CD14-positive monocyte (primary cell): ENCODE measurements around the gene NUDT9. TPM values are rescaled to one million over a fixed set of nuclear protein-coding genes. Genes with fewer than 3 reads are reported as not detected.

ENCODE experiments used
- DNase-seq, 3 donors: peaks; one replicate each; pipeline ENCODE4 v3.0.0-alpha.2; 2011 to 2022
- H2AFZ ChIP-seq: 2 replicates; pipeline ENCODE4 v1.6.0; 2012; ENCODE audit warnings: mild to moderate bottlenecking, low read depth, low read length, inconsistent platforms; ENCODE audit not compliant: insufficient read depth, poor library complexity, severe bottlenecking
- H3K27ac ChIP-seq, 2 donors: 1 replicate in 1 of 2; 2 replicates in 1 of 2; pipeline ENCODE4 v1.5.1; 2012 to 2013; ENCODE audit warnings: low read length in 2 of 2, control low read depth in 1 of 2, inconsistent platforms in 1 of 2, low read depth in 1 of 2, mild to moderate bottlenecking in 1 of 2
- H3K27me3 ChIP-seq, 2 donors: one replicate each; pipeline versions ENCODE4 v1.6.0 to v1.6.1; 2011 to 2013; ENCODE audit warnings: low read length in 2 of 2; ENCODE audit not compliant: control insufficient read depth in 2 of 2, insufficient read depth in 2 of 2
- H3K36me3 ChIP-seq, 2 donors: replicated peaks in 1 of 2; 1 replicate in 1 of 2; 2 replicates in 1 of 2; pipeline versions ENCODE4 v1.5.1 to v1.6.1; 2012 to 2013; ENCODE audit warnings: low read length in 2 of 2, control low read depth in 1 of 2, inconsistent platforms in 1 of 2, mild to moderate bottlenecking in 1 of 2; ENCODE audit not compliant: insufficient read depth in 2 of 2, control insufficient read depth in 1 of 2
- H3K4me1 ChIP-seq, 2 donors: 1 replicate in 1 of 2; 2 replicates in 1 of 2; pipeline versions ENCODE4 v1.5.1 to v1.6.1; 2012 to 2013; ENCODE audit warnings: low read length in 2 of 2, control low read depth in 1 of 2, inconsistent platforms in 1 of 2, mild to moderate bottlenecking in 1 of 2, moderate library complexity in 1 of 2; ENCODE audit not compliant: insufficient read depth in 2 of 2, control insufficient read depth in 1 of 2
- H3K4me2 ChIP-seq: replicated peaks from 2 replicates; pipeline ENCODE3; 2012; ENCODE audit warnings: low read length, moderate library complexity, mild to moderate bottlenecking; ENCODE audit not compliant: poor library complexity, severe bottlenecking; ENCODE audit errors: extremely low read depth
- H3K4me3 ChIP-seq, 3 experiments: fragments of 200-600 bp in 1 of 3; sonication (generic) in 1 of 3; replicated peaks in 1 of 3; 1 replicate in 2 of 3; 2 replicates in 1 of 3; pipeline ENCODE4 v1.5.1; 2011 to 2013; ENCODE audit warnings: low read length in 3 of 3, mild to moderate bottlenecking in 3 of 3, control low read depth in 2 of 3, low read depth in 2 of 3, inconsistent platforms in 1 of 3, moderate library complexity in 1 of 3
- H3K79me2 ChIP-seq: 2 replicates; pipeline ENCODE4 v1.6.0; 2012; ENCODE audit warnings: mild to moderate bottlenecking, control low read depth, inconsistent platforms, low read length, moderate library complexity; ENCODE audit not compliant: insufficient read depth
- H3K9ac ChIP-seq: 2 replicates; pipeline ENCODE4 v1.6.0; 2017; ENCODE audit warnings: low read length, mild to moderate bottlenecking; ENCODE audit not compliant: insufficient read depth, poor library complexity, severe bottlenecking
- H3K9me3 ChIP-seq, 2 donors: replicated peaks in 1 of 2; 1 replicate in 1 of 2; 2 replicates in 1 of 2; pipeline versions ENCODE4 v1.5.1 to v1.6.1; 2012 to 2013; ENCODE audit warnings: low read length in 2 of 2, control low read depth in 1 of 2; ENCODE audit not compliant: control insufficient read depth in 1 of 2, insufficient read depth in 1 of 2
- H4K20me1 ChIP-seq: 2 replicates; pipeline ENCODE4 v1.6.0; 2012; ENCODE audit warnings: mild to moderate bottlenecking, low read length, control low read depth, moderate library complexity; ENCODE audit not compliant: insufficient read depth
- H3K27ac Mint-ChIP-seq, 7 donors: one replicate each; pipeline ENCODE4 v1.8.0; 2020; ENCODE audit warnings: mild to moderate bottlenecking in 7 of 7, mixed read lengths in 7 of 7, moderate library complexity in 6 of 7, inconsistent platforms in 2 of 7
- H3K27me3 Mint-ChIP-seq, 3 donors: one replicate each; pipeline ENCODE4 v1.8.0; 2021 to 2022; ENCODE audit warnings: low read depth in 3 of 3, mild to moderate bottlenecking in 3 of 3, mixed read lengths in 3 of 3, moderate library complexity in 3 of 3, inconsistent platforms in 1 of 3
- H3K36me3 Mint-ChIP-seq, 2 donors: one replicate each; pipeline ENCODE4 v1.8.0; 2020; ENCODE audit warnings: mixed read lengths in 2 of 2, inconsistent platforms in 1 of 2, mild to moderate bottlenecking in 1 of 2
- H3K4me1 Mint-ChIP-seq: one replicate; pipeline ENCODE4 v1.8.0; 2020; ENCODE audit warnings: mild to moderate bottlenecking, mixed read lengths
- H3K4me3 Mint-ChIP-seq, 2 donors: one replicate each; pipeline ENCODE4 v1.8.0; 2020; ENCODE audit warnings: mild to moderate bottlenecking in 2 of 2, mixed read lengths in 2 of 2, moderate library complexity in 1 of 2
- H3K9me3 Mint-ChIP-seq, 7 donors: one replicate each; pipeline ENCODE4 v1.8.0; 2020 to 2022; ENCODE audit warnings: mixed read lengths in 7 of 7, mild to moderate bottlenecking in 6 of 7, moderate library complexity in 6 of 7, inconsistent platforms in 2 of 7
- WGBS: methylation state at CpG from one replicate; pipeline ENCODE4 v1.1.5; 2013; ENCODE audit warnings: missing lambda C conversion rate; ENCODE audit not compliant: insufficient coverage; 5-methylcytosine and 5-hydroxymethylcytosine counted together
- intact Hi-C, 2 donors: fragments of 100-400 bp; cut with micrococcal nuclease; formaldehyde crosslinking; loops; one replicate each; pipeline versions ENCODE4 v1.15.0 to v1.15.1; 2023
- polyA plus RNA-seq, 3 donors: library from polyadenylated mRNA; depleted of rRNA in 1 of 3; unstranded in 2 of 3; stranded (reverse) in 1 of 3; fragments of 300-500 nt in 2 of 3; fragments of >200 nt in 1 of 3; fragmentation: Illumina TruSeq in 2 of 3; gene quantifications; 1 replicate in 2 of 3; 2 replicates in 1 of 3; pipeline ENCODE4 v1.2.3, GENCODE V29; 2012 to 2021
- TF ChIP-seq, protein P1 (sequence below): fragments of 200-600 bp; IDR thresholded peaks from one replicate; pipeline ENCODE4 v1.8.0; 2022; ENCODE audit warnings: antibody characterized with exemption, mild to moderate bottlenecking

Gene NUDT9
- polyA plus RNA-seq, 3 donors = 9.6 to 14.3 (median 12.5) TPM

DNA sequence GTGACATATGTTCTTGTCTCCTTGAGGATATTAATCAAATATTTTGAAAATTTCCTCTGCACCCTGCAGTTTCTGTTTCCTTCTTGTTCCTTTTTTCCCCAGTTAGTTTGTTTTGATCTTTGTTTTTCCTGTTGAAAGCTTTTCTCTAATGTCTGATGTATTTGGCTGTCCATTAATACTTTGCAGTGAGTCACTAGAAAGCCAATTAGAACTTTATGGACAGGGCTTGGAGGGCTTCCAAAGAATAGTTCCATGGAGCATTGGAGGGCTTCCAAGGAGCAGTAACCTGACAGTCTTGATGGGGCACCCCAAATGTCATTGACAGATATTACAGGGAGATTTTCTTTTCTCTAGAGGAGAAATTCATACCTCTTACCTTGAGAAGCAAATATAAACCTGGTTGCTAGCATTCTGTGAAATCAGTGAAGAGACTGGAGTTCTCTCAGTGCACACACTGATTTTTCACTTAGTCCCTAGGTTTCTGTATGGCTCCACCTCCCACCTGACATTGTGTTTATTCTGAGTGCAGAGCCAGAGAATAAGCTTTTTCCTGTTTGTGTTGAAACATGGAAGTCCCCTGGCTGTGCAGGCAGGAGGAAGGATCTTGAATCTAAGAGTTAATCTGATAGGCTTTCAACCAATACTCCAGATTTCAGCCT, 80.3 kb downstream of the NUDT9 start:
- H3K9me3 Mint-ChIP-seq = no peaks in the 10 kb centered on the region
- peaks cover 2 to 4% (median 3%) of the 10 kb centered on the region in 3 donors for H3K27me3 Mint-ChIP-seq
- Histone ChIP-seq H3K4me1 (no peaks in the 10 kb centered on the region), H3K79me2 (no peaks in the 10 kb centered on the region), H3K4me2 (no peak overlapping the region), H4K20me1 (no peaks in the 10 kb centered on the region), H2AFZ (no peak overlapping the region), H3K27ac (no peak overlapping the region), H3K9me3 (no peaks in the 10 kb centered on the region), H3K9ac (no peak overlapping the region), H3K36me3 (no peaks in the 10 kb centered on the region), H3K27me3 (no peaks in the 10 kb centered on the region), H3K4me3 (no peak overlapping the region)
- H3K4me1 Mint-ChIP-seq = peaks cover 3% of the 10 kb centered on the region
- intact Hi-C loops = no loop called here
- no peak overlapping the region for H3K4me3 Mint-ChIP-seq
- DNase-seq = no peak
- no peaks in the 10 kb centered on the region for H3K36me3 Mint-ChIP-seq
- H3K27ac Mint-ChIP-seq = no peak overlapping the region
- TF ChIP-seq, protein P1, sequence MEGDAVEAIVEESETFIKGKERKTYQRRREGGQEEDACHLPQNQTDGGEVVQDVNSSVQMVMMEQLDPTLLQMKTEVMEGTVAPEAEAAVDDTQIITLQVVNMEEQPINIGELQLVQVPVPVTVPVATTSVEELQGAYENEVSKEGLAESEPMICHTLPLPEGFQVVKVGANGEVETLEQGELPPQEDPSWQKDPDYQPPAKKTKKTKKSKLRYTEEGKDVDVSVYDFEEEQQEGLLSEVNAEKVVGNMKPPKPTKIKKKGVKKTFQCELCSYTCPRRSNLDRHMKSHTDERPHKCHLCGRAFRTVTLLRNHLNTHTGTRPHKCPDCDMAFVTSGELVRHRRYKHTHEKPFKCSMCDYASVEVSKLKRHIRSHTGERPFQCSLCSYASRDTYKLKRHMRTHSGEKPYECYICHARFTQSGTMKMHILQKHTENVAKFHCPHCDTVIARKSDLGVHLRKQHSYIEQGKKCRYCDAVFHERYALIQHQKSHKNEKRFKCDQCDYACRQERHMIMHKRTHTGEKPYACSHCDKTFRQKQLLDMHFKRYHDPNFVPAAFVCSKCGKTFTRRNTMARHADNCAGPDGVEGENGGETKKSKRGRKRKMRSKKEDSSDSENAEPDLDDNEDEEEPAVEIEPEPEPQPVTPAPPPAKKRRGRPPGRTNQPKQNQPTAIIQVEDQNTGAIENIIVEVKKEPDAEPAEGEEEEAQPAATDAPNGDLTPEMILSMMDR = no peak

- H3K9ac ChIP-seq = no peak overlapping the region
- no peaks in the 10 kb centered on the region for H3K4me1 ChIP-seq
- H3K9me3 ChIP-seq = no peaks in the 10 kb centered on the region
- 61% methylated on average over 3 of the region's 3 CpGs for WGBS
- no peaks in the 10 kb centered on the region for H3K36me3 ChIP-seq
- H3K79me2 ChIP-seq = no peaks in the 10 kb centered on the region
- no peak for DNase-seq
- TF ChIP-seq, protein P1 = no peak
- Mint-ChIP-seq H3K36me3 (no peaks in the 10 kb centered on the region), H3K4me3 (no peak overlapping the region), H3K9me3 (peaks cover 0 to 2% (median 0%) of the 10 kb centered on the region in 7 donors), H3K27me3 (peaks cover 0 to 4% (median 0%) of the 10 kb centered on the region in 3 donors), H3K4me1 (no peaks in the 10 kb centered on the region), H3K27ac (no peak overlapping the region)
- no peak overlapping the region for H2AFZ ChIP-seq
- no peak overlapping the region for H3K4me2 ChIP-seq
- no peaks in the 10 kb centered on the region for H4K20me1 ChIP-seq
- H3K27me3 ChIP-seq = no peaks in the 10 kb centered on the region
- H3K4me3 ChIP-seq = no peak overlapping the region
- intact Hi-C loops = no loop called here
- no peak overlapping the region for H3K27ac ChIP-seq
Observed at GRCh38 chr4:87505862-87506261, 83.5 kb downstream of the NUDT9 start.
